K562 (cell line): Measurements from ENCODE around the gene BST1. TPM values are rescaled to one million over a fixed set of nuclear protein-coding genes. Genes with fewer than 3 reads are reported as not detected.

ENCODE experiments used
- ARNT ChIP-seq, 2 experiments: fragments of 450-650 bp; IDR thresholded peaks; 2 replicates each; pipeline ENCODE4 v1.6.1; 2016; ENCODE audit warnings: mild to moderate bottlenecking in 1 of 2
- ATF3 ChIP-seq, 2 experiments: fragments of 450-650 bp in 1 of 2; sonication (generic) in 1 of 2; formaldehyde crosslinking in 1 of 2; IDR thresholded peaks in 1 of 2; conservative IDR thresholded peaks in 1 of 2; 2 replicates each; pipeline versions ENCODE4 v1.6.1 to v1.8.1; 2016 to 2023; ENCODE audit warnings: mild to moderate bottlenecking in 2 of 2, moderate library complexity in 2 of 2, inconsistent platforms in 1 of 2, missing genetic modification reagents in 1 of 2
- BMI1 ChIP-seq: fragments of 150-350 bp; IDR thresholded peaks from 2 replicates; pipeline ENCODE4 v1.6.1; 2014; ENCODE audit warnings: low read length
- BRD9 ChIP-seq: fragments of 450-650 bp; IDR thresholded peaks from 2 replicates; pipeline ENCODE4 v1.6.1; 2018; ENCODE audit warnings: low read depth; ENCODE audit not compliant: partially characterized antibody
- ESRRB ChIP-seq: fragments of 250-450 bp; sonication (Bioruptor Pico); IDR thresholded peaks from 2 replicates; pipeline ENCODE4 v1.5.0; 2020; ENCODE audit warnings: mild to moderate bottlenecking, moderate library complexity, borderline replicate concordance
- HDAC1 ChIP-seq, 2 experiments: fragments of 450-650 bp; IDR thresholded peaks; 2 replicates each; pipeline ENCODE4 v1.6.1; 2016 to 2017; ENCODE audit warnings: inconsistent platforms in 1 of 2, mild to moderate bottlenecking in 1 of 2, moderate library complexity in 1 of 2
- HNRNPK ChIP-seq: fragments of 200-400 bp; formaldehyde crosslinking; IDR thresholded peaks from one replicate; pipeline ENCODE4 v1.6.1; 2018; ENCODE audit warnings: mild to moderate bottlenecking, low read depth, low read length; ENCODE audit not compliant: poor library complexity, severe bottlenecking
- ILK ChIP-seq: fragments of 450-650 bp; IDR thresholded peaks from 2 replicates; pipeline ENCODE4 v1.6.1; 2016; ENCODE audit warnings: missing genetic modification characterization, low read depth, mild to moderate bottlenecking, missing compliant biosample characterization, moderate library complexity, borderline replicate concordance
- MEIS2 ChIP-seq: fragments of 450-650 bp; IDR thresholded peaks from 2 replicates; pipeline ENCODE4 v1.6.1; 2014; ENCODE audit warnings: mild to moderate bottlenecking; ENCODE audit not compliant: partially characterized antibody
- MIER1 ChIP-seq: fragments of 450-650 bp; IDR thresholded peaks from 2 replicates; pipeline ENCODE4 v1.6.1; 2016; ENCODE audit warnings: antibody characterized with exemption, mild to moderate bottlenecking, low read depth
- MITF ChIP-seq: IDR thresholded peaks from 2 replicates; pipeline ENCODE4 v1.6.1; 2014; ENCODE audit warnings: antibody characterized with exemption
- NCOA4 ChIP-seq: fragments of 450-650 bp; IDR thresholded peaks from 2 replicates; pipeline ENCODE4 v1.6.1; 2018; ENCODE audit warnings: mild to moderate bottlenecking; ENCODE audit not compliant: partially characterized antibody
- NFE2L1 ChIP-seq: fragments of 450-650 bp; IDR thresholded peaks from 2 replicates; pipeline ENCODE4 v1.6.1; 2016; ENCODE audit warnings: missing genetic modification characterization, low read depth, mild to moderate bottlenecking, missing compliant biosample characterization, moderate library complexity, borderline replicate concordance
- PKNOX1 ChIP-seq: fragments of 450-650 bp; IDR thresholded peaks from 2 replicates; pipeline ENCODE4 v1.6.1; 2016
- TAL1 ChIP-seq: fragments of 450-650 bp; IDR thresholded peaks from 2 replicates; pipeline ENCODE4 v1.6.1; 2016; ENCODE audit warnings: mild to moderate bottlenecking
- TCF3 ChIP-seq: sonication (generic); formaldehyde crosslinking; IDR thresholded peaks from 2 replicates; pipeline ENCODE4 v1.4.0; 2020; ENCODE audit warnings: mild to moderate bottlenecking, missing genetic modification reagents
- YY1 ChIP-seq, 3 experiments: IDR thresholded peaks; 2 replicates each; pipeline ENCODE4 v1.6.1; 2011; ENCODE audit warnings: low read length in 2 of 3, mild to moderate bottlenecking in 2 of 3, moderate library complexity in 2 of 3, borderline replicate concordance in 1 of 3, control low read depth in 1 of 3, low read depth in 1 of 3; ENCODE audit not compliant: insufficient read depth in 3 of 3, insufficient replicate concordance in 2 of 3, control insufficient read depth in 1 of 3, insufficient read length in 1 of 3; ENCODE audit errors: extremely low read depth in 1 of 3
- ZBTB33 ChIP-seq: sonication (generic); formaldehyde crosslinking; IDR thresholded peaks from 2 replicates; pipeline ENCODE4 v1.8.1; 2023; ENCODE audit warnings: mild to moderate bottlenecking, missing genetic modification reagents
- ZNF695 ChIP-seq: fragments of 450-650 bp; formaldehyde crosslinking; IDR thresholded peaks from 2 replicates; pipeline ENCODE4 v1.4.0; 2020; ENCODE audit warnings: mild to moderate bottlenecking, moderate library complexity
- ZNF830 ChIP-seq: fragments of 250-450 bp; sonication (Bioruptor Pico); IDR thresholded peaks from 2 replicates; pipeline ENCODE4 v1.5.0; 2021; ENCODE audit warnings: mild to moderate bottlenecking
- polyA plus RNA-seq, 8 experiments: library from polyadenylated mRNA; depleted of rRNA in 4 of 8; stranded (reverse) in 5 of 8; unstranded in 3 of 8; fragments of >200 nt; fragmentation: Nextera tagmentation in 2 of 8; fragmentation: Illumina TruSeq in 1 of 8; extraction: Ambion mirVana in 2 of 8; extraction: Trizol in 1 of 8; gene quantifications; 2 replicates each; pipeline versions ENCODE4 v1.2.1 to v1.2.3, GENCODE V29; 2011 to 2014; ENCODE audit warnings: inconsistent platforms in 1 of 8, missing spikeins in 1 of 8
- total RNA-seq, 7 experiments: library from RNA; depleted of rRNA in 6 of 7; stranded (reverse); fragments of >200 nt in 6 of 7; fragmentation: Illumina TruSeq in 2 of 7; extraction: Trizol in 2 of 7; gene quantifications; 2 replicates each; pipeline versions ENCODE4 v1.2.1 to v1.2.3, GENCODE V29; 2011 to 2021; ENCODE audit warnings: low replicate concordance in 1 of 7

The BST1 gene
- total and polyA plus RNA-seq, 9 of the 15 experiments (the other 6 are each of a cell fraction or from before 2014, with no cell fraction given) = 0.04 to 0.38 (median 0.07) TPM; not detected in 6

- TF ChIP-seq PKNOX1 (peak; percentile 45), MEIS2 (peak; percentile 90), BRD9 (peak; percentile 41), NFE2L1 (tag) (no peak), ZBTB33 (no peak), ESRRB (CRISPR knock-in tag) (no peak), HDAC1 (IDR thresholded peaks at IDR 0.05) (peak; percentile 15 to 92; a peak in 3 of 4 replicates), ILK (tag) (no peak), TAL1 (no peak), TCF3 (CRISPR knock-in tag) (peak; percentile 43; the same call in 1 of the 2 replicates), MIER1 (peak; percentile 38; the same call in 1 of the 2 replicates), ATF3 (IDR thresholded peaks at IDR 0.05) (no peak), ATF3 (CRISPR knock-in tag; conservative IDR thresholded peaks at IDR 0.05) (no peak), ZNF695 (no peak), YY1 (IDR thresholded peaks at IDR 0.05; ENCODE audit: borderline replicate concordance in 1 of 3, control insufficient read depth in 1 of 3, extremely low read depth in 1 of 3, insufficient read depth in 3 of 3, insufficient read length in 1 of 3, insufficient replicate concordance in 2 of 3, low read depth in 1 of 3, low read length in 2 of 3) (peak in 2 of 3 experiments; percentile 24 to 64), MITF (no peak), ARNT (IDR thresholded peaks at IDR 0.05) (0 out of 4 replicates have a peak, but pooled peaks of 1 of the 2 experiments have one; percentile 19), NCOA4 (no peak), HNRNPK (no peak), BMI1 (no peak), ZNF830 (no peak)
Measured at GRCh38 chr4:15681372-15682241, 21.3 kb upstream of the BST1 start, which contains the start of gene FAM200B (continued).
